Caki2 (cell line): ENCODE data around the gene ANTKMT. TPM values are rescaled to one million over a fixed set of nuclear protein-coding genes. Genes with fewer than 3 reads are reported as not detected.

Experiments
- DNase-seq: peaks from one replicate; pipeline ENCODE4 v3.0.0-alpha.2; 2015; ENCODE audit warnings: low read depth
- in situ Hi-C: cut with HindIII; loops from 2 replicates; pipeline ENCODE4 v1.10.0; 2016; ENCODE audit warnings: low sequenced_read_pairs, low pct_unique_long_range_greater_than_20kb, mixed read lengths
- total RNA-seq: library from RNA; depleted of rRNA; stranded (reverse); fragments of >200 nt; shearing (Covaris generic); gene quantifications from 2 replicates; pipeline ENCODE4 v1.2.3, GENCODE V29; 2014; ENCODE audit warnings: low replicate concordance; rRNA removed

Gene ANTKMT, protein sequence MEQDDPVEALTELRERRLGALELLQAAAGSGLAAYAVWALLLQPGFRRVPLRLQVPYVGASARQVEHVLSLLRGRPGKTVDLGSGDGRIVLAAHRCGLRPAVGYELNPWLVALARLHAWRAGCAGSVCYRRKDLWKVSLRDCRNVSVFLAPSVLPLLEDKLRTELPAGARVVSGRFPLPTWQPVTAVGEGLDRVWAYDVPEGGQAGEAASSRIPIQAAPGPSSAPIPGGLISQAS
- 95.7 and 164 TPM in 2 replicates for total RNA-seq

DNA sequence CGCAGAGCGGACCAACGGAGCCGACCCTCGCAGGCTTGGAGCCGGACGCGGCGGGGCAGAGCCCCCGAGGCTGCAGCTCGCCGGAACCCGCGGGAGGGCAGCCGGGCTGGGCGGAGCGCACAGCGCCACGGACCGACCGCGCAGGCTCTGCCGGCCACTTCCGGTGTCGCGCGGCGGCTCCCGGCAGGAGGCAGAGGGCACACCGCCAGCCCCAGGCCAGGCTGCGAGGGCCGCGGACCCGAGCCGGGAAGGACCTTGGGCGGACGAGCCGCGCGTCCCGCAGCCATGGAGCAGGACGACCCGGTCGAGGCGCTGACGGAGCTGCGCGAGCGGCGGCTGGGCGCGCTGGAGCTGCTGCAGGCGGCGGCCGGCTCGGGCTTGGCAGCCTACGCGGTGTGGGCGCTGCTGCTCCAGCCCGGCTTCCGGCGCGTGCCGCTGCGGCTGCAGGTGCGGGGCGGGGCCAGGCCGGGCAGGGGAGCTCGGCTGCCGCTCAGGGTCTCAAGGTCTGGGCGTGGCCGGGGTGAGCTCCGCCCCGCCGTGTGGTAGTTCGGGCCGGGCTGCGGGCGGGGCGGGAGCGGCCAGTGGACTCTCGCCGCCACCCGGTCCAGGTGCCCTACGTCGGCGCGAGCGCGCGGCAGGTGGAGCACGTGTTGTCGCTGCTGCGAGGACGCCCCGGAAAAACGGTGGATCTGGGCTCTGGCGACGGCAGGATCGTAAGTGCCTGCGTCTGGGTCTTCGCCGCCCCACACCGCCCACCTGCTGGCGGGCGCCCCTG lies at the start of gene ANTKMT:
Gene ANTKMT (plus strand): TSS at position 157 of the 775 bp plus-strand sequence. CDS start 129 bp downstream, at position 286.
- in situ Hi-C loops = no loop called here

DNA sequence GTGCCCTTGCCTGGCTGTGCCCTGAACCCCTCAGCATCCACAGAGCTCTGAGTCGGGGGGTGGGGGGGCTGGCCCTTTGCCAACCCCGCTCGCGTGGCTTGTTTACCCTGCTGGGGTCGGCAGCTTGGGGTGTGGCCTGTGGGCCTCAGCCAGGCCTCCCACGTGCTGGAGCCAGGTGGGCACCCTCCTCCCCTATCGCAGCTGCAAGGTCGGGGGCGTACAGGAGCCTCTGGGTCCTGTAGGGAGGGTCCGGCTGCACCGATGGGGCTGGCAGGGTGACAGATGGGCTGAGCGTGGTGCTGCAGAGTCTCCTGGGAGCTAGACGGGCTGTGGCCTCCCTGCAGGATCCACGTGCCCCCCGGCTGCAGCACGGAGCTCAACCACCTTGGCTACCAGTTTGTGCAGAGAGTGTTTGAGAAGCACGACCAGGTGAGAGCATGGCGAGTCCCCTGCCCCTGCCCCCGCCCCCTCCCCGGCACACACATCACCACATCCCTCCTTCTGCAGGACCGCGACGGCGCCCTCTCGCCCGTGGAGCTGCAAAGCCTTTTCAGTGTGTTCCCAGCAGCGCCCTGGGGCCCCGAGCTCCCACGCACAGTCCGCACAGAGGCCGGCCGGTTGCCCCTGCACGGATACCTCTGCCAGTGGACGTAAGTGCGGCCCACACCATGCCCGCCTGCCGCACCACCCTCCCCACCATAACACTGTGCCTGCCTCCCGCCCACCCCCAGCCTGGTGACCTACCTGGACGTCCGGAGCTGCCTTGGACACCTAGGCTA lies 49.4 kb upstream of the ANTKMT start:
- no peak for DNase-seq
- in situ Hi-C loops = no loop called here

More for the DNA sequence above, at the start of gene ANTKMT:
- DNase-seq = peak; percentile 95

DNA sequence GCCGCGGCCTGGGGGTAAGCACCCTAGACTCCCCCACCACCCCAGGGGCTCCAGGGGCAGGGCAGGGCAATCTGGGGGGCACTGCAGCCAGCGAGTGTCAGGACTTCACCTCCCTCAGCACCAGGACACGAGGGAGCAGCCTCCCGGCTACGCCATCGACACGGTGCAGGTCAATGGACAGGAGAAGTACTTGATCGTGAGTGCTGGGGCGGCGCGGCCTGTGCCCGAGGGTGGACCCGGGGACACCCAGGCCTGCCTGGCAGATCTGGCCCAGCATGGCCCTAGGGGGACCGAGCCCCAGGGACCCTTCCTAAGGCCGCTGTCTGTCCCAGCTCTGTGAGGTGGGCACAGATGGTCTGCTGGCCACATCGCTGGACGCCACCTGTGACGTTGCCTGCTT lies 48.6 kb upstream of the ANTKMT start:
- DNase-seq = no peak
- in situ Hi-C loops = no loop called here

DNA sequence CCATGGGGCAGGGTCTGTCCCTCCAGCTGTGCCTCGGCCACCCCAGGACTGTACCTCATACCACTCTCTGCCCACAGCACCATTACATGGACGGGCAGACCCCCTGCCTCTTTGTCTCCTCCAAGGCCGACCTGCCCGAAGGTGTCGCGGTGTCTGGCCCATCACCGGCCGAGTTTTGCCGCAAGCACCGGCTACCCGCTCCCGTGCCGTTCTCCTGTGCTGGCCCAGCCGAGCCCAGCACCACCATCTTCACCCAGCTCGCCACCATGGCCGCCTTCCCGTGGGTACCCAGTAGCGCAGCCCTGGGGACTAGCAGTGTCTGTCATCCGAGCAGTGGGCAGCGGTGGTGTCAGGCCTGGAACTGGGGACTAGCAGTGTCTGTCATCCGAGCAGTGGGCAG lies 48.1 kb upstream of the ANTKMT start:
- in situ Hi-C loops = no loop called here
- no peak for DNase-seq

DNA sequence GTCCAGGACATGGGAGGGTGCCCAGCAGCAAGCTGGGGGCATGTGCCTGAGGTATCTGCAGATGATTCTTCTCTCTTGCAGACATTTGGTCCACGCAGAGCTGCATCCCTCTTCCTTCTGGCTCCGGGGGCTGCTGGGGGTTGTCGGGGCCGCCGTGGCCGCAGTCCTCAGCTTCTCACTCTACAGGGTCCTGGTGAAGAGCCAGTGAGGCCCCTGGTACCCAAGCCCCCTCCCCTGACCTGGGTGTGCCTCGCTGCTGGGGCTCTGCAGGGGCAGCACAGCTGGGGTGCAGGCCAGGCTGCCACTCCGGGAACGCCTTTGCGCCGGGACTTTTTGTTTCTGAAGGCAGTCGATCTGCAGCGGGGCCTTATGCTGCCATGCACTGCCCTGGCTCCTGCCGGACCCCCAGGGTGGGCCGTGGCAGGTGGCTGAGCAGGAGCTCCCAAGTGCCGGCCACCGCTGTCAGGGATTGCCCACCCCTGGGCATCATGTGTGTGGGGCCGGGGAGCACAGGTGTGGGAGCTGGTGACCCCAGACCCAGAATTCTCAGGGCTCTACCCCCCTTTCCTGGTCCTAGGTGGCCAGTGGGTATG lies 47.5 kb upstream of the ANTKMT start:
- no peak for DNase-seq
- in situ Hi-C loops = no loop called here

DNA sequence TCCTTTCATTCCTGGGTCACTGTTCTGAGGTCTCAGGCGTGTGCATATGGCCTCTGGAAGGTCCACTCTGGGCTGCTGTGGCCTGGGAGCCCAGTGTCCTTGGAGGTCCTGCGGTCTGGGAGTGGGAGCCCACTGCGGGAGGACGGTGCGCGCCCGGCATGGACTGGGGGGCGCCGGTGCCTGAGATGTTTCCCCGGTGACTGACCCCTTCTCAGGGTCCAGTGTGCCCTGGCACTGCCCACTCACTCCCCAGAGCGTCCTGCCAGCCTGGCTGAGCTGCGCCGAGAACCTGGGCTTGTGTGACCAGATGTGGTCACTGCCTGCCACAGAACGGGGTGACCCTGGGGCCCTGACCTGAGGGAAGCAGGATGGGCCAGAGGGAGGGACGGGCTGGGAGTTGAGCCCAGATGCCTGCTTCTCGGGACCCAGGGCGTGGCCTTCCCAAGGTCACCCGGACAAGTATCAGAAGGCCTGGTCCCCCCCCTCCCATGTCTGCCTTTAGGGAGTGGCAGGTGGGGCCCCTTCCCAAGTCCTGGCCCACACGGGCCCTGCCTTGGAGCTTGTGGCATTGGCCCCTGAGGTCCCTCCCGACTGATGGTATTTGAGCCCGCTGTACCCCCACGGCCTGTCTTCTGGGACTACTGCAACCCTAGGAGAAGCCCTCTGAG lies 46.6 kb upstream of the ANTKMT start:
- no peak for DNase-seq
- in situ Hi-C loops = no loop called here

DNA sequence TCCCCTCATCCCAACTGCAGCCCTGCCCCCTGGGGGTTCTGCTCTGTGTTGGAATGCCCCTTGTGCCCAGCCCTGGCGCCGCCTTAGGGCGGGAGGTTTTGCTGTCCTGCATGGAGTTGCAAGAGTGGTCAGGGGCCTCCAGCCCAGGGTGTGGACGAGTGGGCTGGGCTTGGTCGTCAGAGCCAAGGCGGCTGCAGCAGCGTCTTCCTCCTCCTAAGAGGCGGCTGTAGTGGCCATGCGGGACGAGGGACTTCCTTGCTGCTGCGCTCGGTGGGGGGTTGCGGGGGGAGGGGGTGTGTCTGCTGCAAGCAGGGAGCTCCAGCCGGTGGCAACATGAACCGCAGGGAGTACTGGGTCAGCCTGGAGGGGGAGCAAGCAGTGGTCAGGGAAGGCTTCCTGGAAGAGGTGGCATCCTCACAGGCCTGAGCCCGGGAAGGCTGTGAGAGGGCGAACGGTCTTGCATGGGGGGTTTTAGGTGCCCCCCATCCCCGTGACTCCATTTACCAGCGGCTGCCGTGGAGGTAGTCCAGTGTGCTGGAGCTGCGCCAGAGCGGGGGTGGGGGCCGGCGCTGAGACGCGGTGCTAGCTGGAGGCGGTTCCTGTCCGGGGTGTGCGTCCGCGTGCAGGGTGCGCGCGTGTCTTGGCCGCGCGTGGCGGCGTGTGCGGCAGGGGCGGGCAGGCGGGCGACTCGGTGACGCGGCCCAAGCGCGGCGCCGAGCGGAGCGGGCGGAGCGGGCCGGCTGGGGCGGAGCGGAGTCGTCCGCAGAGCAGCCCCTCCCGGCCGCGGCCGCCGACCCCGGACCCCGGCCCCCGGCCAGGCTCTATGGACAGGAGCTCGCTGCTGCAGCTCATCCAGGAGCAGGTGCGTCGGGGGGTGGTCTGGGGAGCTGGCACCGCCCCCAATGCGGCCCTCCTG lies 45.7 kb upstream of the ANTKMT start, which contains the start of gene RHBDL1:
Gene RHBDL1 (plus strand): TSS at position 704 of the 916 bp plus-strand sequence. CDS start 120 bp downstream, at position 824.
- DNase-seq = no peak
- in situ Hi-C loops = no loop called here

DNA sequence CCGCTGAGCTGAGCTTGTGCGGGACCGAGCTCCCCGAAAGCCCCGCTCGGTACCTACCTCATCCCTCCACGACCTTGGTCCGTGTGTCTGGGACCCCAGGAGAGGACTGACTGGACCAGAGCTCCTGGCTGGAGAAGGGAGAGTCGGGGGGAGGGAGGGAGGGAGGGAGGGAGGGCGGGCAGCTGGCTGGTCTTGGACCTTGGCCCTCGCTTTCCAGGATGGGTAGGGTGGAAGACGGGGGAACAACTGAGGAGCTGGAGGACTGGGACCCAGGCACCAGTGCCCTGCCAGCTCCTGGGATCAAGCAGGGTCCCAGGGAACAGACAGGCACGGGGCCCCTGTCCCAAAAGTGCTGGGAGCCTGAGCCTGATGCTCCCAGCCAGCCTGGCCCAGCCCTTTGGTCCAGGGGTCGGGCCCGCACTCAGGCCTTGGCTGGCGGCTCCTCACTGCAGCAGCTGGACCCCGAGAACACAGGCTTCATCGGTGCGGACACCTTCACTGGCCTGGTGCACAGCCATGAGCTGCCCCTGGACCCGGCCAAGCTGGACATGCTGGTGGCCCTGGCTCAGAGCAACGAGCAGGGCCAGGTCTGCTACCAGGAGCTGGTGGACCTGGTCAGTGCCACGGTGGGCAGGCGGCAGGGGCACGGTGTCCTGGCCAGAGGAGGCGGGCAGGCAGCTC lies 44.9 kb upstream of the ANTKMT start:
- no peak for DNase-seq
- in situ Hi-C loops = no loop called here

DNA sequence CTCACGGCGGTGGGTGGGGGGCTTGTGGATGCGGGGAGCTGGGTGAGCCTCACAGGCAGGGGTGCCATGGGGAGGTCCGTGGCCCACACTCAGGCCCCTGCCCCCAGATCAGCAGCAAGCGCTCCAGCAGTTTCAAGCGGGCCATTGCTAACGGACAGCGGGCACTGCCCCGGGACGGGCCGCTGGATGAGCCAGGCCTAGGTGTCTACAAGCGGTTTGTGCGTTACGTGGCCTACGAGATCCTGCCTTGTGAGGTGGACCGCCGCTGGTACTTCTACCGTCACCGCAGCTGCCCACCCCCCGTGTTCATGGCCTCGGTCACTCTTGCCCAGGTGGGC lies 44.4 kb upstream of the ANTKMT start:
- DNase-seq = no peak
- in situ Hi-C loops = no loop called here

DNA sequence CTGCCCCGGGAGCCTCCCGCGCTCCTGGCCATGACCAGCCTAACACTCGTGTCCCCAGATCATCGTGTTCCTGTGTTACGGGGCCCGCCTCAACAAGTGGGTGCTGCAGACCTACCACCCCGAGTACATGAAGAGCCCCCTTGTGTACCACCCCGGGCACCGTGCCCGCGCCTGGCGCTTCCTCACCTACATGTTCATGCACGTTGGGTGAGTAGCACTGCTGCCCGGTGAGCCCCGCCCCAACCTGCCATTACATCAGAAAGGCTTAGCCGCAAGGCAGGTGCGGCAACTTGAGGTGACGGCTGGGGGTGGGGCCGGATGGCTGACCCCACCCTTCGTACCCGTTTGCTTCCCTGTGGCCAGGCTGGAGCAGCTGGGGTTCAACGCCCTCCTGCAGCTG lies 44.0 kb upstream of the ANTKMT start:
- DNase-seq = no peak
- in situ Hi-C loops = no loop called here

DNA sequence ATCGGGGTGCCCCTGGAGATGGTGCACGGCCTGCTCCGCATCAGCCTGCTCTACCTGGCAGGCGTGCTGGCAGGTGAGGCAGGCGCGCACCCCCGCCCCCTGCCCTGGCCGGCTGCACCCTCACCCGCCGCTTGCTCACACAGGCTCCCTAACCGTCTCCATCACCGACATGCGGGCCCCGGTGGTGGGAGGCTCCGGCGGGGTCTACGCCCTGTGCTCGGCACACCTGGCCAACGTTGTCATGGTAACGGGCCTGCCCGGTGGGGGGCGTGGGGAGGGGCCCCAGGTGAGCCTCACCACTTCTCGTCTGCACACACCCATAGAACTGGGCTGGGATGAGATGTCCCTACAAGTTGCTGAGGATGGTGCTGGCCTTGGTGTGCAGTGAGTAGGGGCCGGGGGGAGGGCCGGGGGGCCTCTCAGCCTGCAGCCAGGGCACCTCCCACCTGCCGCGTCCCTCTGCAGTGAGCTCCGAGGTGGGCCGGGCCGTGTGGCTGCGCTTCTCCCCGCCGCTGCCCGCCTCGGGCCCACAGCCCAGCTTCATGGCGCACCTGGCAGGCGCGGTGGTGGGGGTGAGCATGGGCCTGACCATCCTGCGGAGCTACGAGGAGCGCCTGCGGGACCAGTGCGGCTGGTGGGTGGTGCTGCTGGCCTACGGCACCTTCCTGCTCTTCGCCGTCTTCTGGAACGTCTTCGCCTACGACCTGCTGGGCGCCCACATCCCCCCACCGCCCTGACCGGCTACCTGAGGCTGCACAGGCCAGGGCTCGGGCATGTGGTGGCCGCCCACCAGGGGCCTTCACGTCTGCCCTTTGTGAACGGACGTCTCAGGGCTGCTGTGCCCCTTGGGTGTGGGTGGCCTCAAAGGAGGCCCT lies 43.4 kb upstream of the ANTKMT start:
- no peak for DNase-seq
- in situ Hi-C loops = no loop called here

DNA sequence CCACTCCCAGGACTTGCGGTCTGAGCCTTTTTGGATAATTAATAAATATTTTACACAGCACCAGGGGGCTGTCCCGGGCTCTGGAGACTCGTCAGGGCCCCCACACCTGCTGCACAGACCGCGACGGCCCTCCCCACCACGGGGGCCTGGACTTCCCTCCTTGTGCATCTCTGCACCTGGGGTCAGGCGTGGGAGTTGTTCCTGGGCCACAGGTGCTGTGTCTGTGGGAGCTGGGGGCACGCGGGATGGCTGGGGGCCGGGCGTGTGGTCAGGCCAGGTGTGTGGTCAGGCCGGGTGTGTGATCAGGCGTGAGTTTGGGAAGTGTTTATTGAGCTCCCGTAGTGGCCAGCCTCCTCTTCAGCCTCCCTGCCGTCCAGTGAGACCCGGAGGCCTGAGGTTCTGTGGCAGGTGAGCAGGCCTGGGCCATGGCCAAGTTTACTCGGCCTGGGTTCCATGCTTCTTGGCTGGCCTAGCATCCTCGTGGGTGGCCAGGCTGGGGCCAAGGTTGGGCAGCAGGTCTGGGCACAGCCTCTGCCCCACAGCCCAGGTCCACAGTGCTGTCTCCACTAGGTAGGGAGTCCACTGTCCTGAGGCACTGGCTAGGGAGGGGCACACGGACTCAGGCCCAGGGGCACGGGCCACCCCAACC lies 42.6 kb upstream of the ANTKMT start:
- in situ Hi-C loops = no loop called here
- DNase-seq = no peak

DNA sequence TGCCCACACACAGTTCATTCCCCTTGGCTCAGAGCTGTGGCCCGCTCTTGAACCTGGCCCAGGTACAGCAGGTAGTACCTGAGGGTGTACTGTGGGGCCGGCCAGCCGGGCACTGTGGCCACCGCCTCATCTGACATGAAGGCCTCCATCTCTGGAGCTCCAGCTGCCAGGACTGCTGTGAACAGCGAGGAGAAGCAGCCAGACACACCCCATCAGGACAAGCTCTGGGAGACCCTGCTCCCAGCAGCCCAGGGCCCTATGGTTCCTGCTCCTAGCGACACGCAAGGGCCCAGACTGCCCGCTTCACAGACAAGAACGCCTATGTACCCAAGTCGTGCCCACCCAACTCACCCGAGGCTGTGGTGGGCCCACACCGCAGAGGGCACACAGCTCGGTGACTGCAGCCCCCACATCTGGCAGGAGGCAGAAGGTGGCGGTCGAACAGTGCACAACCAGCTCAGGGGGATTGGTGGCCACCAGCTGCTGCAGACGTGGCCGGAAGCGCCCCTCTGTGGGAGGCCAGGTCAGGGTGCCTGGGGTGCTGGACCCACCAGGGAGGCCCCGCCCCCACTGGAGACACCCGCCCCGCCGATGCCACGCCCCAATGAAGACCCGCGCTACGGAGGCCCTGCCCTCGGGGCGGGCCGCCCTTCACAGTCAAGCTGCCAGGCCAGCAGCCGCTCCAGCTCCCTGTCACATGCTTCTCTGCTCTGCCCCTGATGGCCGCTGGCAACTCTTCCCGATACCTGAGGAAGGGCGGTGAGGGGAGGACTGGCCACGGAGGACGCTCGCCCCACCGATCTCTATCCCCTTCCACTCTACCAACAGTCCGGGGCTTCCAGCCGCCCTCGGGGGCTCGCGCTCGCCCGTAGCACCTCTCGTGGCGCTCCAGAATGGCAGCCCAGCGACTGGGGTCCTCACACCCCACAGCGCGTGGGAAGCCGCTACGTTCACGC lies 41.8 kb upstream of the ANTKMT start:
- DNase-seq = peak; percentile 93
- in situ Hi-C loops = no loop called here

DNA sequence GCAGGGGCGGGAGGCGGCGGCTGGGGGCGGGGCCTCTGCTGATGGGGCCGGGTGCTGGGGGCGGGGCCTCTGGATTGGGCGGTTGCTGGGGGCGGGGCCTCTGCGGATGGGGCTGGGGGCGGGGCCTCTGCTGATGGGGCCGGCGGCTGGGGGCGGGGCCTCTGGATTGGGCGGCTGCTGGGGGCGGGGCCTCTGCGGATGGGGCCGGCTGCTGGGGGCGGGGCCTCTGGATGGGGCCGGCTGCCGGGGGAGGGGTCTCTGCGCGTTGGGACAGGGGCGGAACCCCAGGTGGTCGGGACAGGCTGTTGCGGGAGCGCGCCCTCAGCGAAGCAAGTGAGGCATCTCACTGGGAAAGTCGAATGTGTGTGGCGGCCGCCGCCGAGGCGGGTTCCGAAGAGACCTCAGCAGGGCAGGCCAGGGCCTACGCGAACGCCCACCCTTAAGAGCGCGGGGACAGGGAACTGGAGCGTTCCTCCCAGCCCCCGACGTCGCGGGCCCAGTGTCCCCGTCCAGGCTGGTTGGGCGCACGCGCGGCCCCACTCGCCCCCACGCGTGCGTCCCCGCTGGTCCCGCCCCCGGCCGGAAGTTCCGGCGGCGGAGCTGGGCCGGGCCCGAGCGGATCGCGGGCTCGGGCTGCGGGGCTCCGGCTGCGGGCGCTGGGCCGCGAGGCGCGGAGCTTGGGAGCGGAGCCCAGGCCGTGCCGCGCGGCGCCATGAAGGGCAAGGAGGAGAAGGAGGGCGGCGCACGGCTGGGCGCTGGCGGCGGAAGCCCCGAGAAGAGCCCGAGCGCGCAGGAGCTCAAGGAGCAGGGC lies 40.9 kb upstream of the ANTKMT start, which contains the start of gene STUB1:
Gene STUB1 (plus strand): TSS at position 597 of the 811 bp plus-strand sequence. CDS start 116 bp downstream, at position 713.
- in situ Hi-C loops = no loop called here

More for the DNA sequence above, 40.9 kb upstream of the ANTKMT start, which contains the start of gene STUB1:
- DNase-seq = peak; percentile 92
